ENCODE data around the gene TAF10.
A peak's percentile ranks its signal among the peaks of the same experiment; 100 is the strongest.

Gene TAF10

GRCh38 chr11:6625156-6625831 lies 13.3 kb upstream of the TAF10 start:
- H3K27me3 ChIP-seq (ENCODE audit: control insufficient read depth in 2 of 2, insufficient read depth in 2 of 2, low read length in 2 of 2), result no peaks in the 10 kb centered on the region
- H3K36me3 ChIP-seq (ENCODE audit: control insufficient read depth in 2 of 2, insufficient read depth in 2 of 2, low read length in 2 of 2), result peaks cover 0 to 7% of the 10 kb centered on the region in 2 donors
- no peak overlapping the region for H3K9ac ChIP-seq (ENCODE audit: low read depth in 1 of 2, low read length in 2 of 2)
- H3K9me3 ChIP-seq (ENCODE audit: control insufficient read depth in 2 of 2, low read length in 2 of 2), result no peaks in the 10 kb centered on the region
- no peak overlapping the region for H3K4me3 ChIP-seq (ENCODE audit: low read length in 2 of 2)
- H3K27ac ChIP-seq (ENCODE audit: low read depth in 2 of 2, low read length in 2 of 2), result no peak overlapping the region
- no peaks in the 10 kb centered on the region for H3K4me1 ChIP-seq (ENCODE audit: control insufficient read depth in 2 of 2, insufficient read depth in 2 of 2, low read length in 2 of 2)

- Histone ChIP-seq H3K4me3 (ENCODE audit: low read length in 2 of 2) (no peak overlapping the region), H3K4me1 (ENCODE audit: control insufficient read depth in 2 of 2, insufficient read depth in 2 of 2, low read length in 2 of 2) (peaks cover 2 to 7% of the 10 kb centered on the region in 2 donors), H3K36me3 (ENCODE audit: control insufficient read depth in 2 of 2, insufficient read depth in 2 of 2, low read length in 2 of 2) (peaks cover 0 to 2% of the 10 kb centered on the region in 2 donors), H3K27me3 (ENCODE audit: control insufficient read depth in 2 of 2, insufficient read depth in 2 of 2, low read length in 2 of 2) (no peaks in the 10 kb centered on the region), H3K9ac (ENCODE audit: low read depth in 1 of 2, low read length in 2 of 2) (no peak overlapping the region), H3K9me3 (ENCODE audit: control insufficient read depth in 2 of 2, low read length in 2 of 2) (no peaks in the 10 kb centered on the region), H3K27ac (ENCODE audit: low read depth in 2 of 2, low read length in 2 of 2) (no peak overlapping the region)
Measured at GRCh38 chr11:6623391-6624363, 11.7 kb upstream of the TAF10 start.

- H3K9ac ChIP-seq (ENCODE audit: low read depth in 1 of 2, low read length in 2 of 2), result no peak overlapping the region
- H3K27me3 ChIP-seq (ENCODE audit: control insufficient read depth in 2 of 2, insufficient read depth in 2 of 2, low read length in 2 of 2), result no peaks in the 10 kb centered on the region
- peaks cover 9 to 17% of the 10 kb centered on the region in 2 donors for H3K4me1 ChIP-seq (ENCODE audit: control insufficient read depth in 2 of 2, insufficient read depth in 2 of 2, low read length in 2 of 2)
- H3K27ac ChIP-seq (ENCODE audit: low read depth in 2 of 2, low read length in 2 of 2), result no peak overlapping the region
- H3K36me3 ChIP-seq (ENCODE audit: control insufficient read depth in 2 of 2, insufficient read depth in 2 of 2, low read length in 2 of 2), result no peaks in the 10 kb centered on the region
- no peaks in the 10 kb centered on the region for H3K9me3 ChIP-seq (ENCODE audit: control insufficient read depth in 2 of 2, low read length in 2 of 2)
- no peak overlapping the region for H3K4me3 ChIP-seq (ENCODE audit: low read length in 2 of 2)
Measured at GRCh38 chr11:6622261-6623171, 10.5 kb upstream of the TAF10 start.

GRCh38 chr11:6621711-6622211 lies 9.7 kb upstream of the TAF10 start:
- Histone ChIP-seq H3K27ac (ENCODE audit: low read depth in 2 of 2, low read length in 2 of 2) (no peak overlapping the region), H3K36me3 (ENCODE audit: control insufficient read depth in 2 of 2, insufficient read depth in 2 of 2, low read length in 2 of 2) (peaks cover 2 to 6% of the 10 kb centered on the region in 2 donors), H3K9me3 (ENCODE audit: control insufficient read depth in 2 of 2, low read length in 2 of 2) (no peaks in the 10 kb centered on the region), H3K27me3 (ENCODE audit: control insufficient read depth in 2 of 2, insufficient read depth in 2 of 2, low read length in 2 of 2) (no peaks in the 10 kb centered on the region), H3K4me3 (ENCODE audit: low read length in 2 of 2) (no peak overlapping the region), H3K4me1 (ENCODE audit: control insufficient read depth in 2 of 2, insufficient read depth in 2 of 2, low read length in 2 of 2) (peaks cover 14 to 20% of the 10 kb centered on the region in 2 donors), H3K9ac (ENCODE audit: low read depth in 1 of 2, low read length in 2 of 2) (no peak overlapping the region)

- Histone ChIP-seq H3K27me3 (ENCODE audit: control insufficient read depth in 2 of 2, insufficient read depth in 2 of 2, low read length in 2 of 2) (no peaks in the 10 kb centered on the region), H3K36me3 (ENCODE audit: control insufficient read depth in 2 of 2, insufficient read depth in 2 of 2, low read length in 2 of 2) (peaks cover 6 to 10% of the 10 kb centered on the region in 2 donors), H3K27ac (ENCODE audit: low read depth in 2 of 2, low read length in 2 of 2) (no peak overlapping the region), H3K4me3 (ENCODE audit: low read length in 2 of 2) (no peak overlapping the region), H3K9ac (ENCODE audit: low read depth in 1 of 2, low read length in 2 of 2) (no peak overlapping the region), H3K9me3 (ENCODE audit: control insufficient read depth in 2 of 2, low read length in 2 of 2) (no peaks in the 10 kb centered on the region), H3K4me1 (ENCODE audit: control insufficient read depth in 2 of 2, insufficient read depth in 2 of 2, low read length in 2 of 2) (peaks cover 14 to 20% of the 10 kb centered on the region in 2 donors)
Measured at GRCh38 chr11:6620636-6621035, 8.6 kb upstream of the TAF10 start.

GRCh38 chr11:6619004-6619745 lies 7.2 kb upstream of the TAF10 start, which contains the start of gene TPP1:
TPP1 (minus strand) TSS chr11:6619422; CDS start chr11:6619400, 22 bp downstream.
- Histone ChIP-seq H3K27ac (ENCODE audit: low read depth in 2 of 2, low read length in 2 of 2) (peak within 1 kb of the TSS; percentile 82), H3K36me3 (ENCODE audit: control insufficient read depth in 2 of 2, insufficient read depth in 2 of 2, low read length in 2 of 2) (peaks cover 15 to 24% of the 10 kb centered on the region in 2 donors), H3K4me1 (ENCODE audit: control insufficient read depth in 2 of 2, insufficient read depth in 2 of 2, low read length in 2 of 2) (peaks cover 14 to 20% of the 10 kb centered on the region in 2 donors), H3K9ac (ENCODE audit: low read depth in 1 of 2, low read length in 2 of 2) (peak within 1 kb of the TSS; percentile 89 to 97), H3K9me3 (ENCODE audit: control insufficient read depth in 2 of 2, low read length in 2 of 2) (no peaks in the 10 kb centered on the region), H3K4me3 (ENCODE audit: low read length in 2 of 2) (peak within 1 kb of the TSS; percentile 95 to 100), H3K27me3 (ENCODE audit: control insufficient read depth in 2 of 2, insufficient read depth in 2 of 2, low read length in 2 of 2) (no peaks in the 10 kb centered on the region)

GRCh38 chr11:6618117-6619003 lies 6.3 kb upstream of the TAF10 start:
- H3K4me1 ChIP-seq (ENCODE audit: control insufficient read depth in 2 of 2, insufficient read depth in 2 of 2, low read length in 2 of 2), result peaks cover 20 to 23% of the 10 kb centered on the region in 2 donors
- peak overlapping the region; percentile 82 for H3K27ac ChIP-seq (ENCODE audit: low read depth in 2 of 2, low read length in 2 of 2)

GRCh38 chr11:6617315-6617781 lies 5.3 kb upstream of the TAF10 start:
- Histone ChIP-seq H3K9ac (ENCODE audit: low read depth in 1 of 2, low read length in 2 of 2) (no peak overlapping the region), H3K36me3 (ENCODE audit: control insufficient read depth in 2 of 2, insufficient read depth in 2 of 2, low read length in 2 of 2) (peaks cover 15 to 26% of the 10 kb centered on the region in 2 donors), H3K4me3 (ENCODE audit: low read length in 2 of 2) (peak overlapping the region; percentile 95 to 100)

More at GRCh38 chr11:6618117-6619003, 6.3 kb upstream of the TAF10 start:
- Histone ChIP-seq H3K9ac (ENCODE audit: low read depth in 1 of 2, low read length in 2 of 2) (peak overlapping the region; percentile 89 to 97), H3K9me3 (ENCODE audit: control insufficient read depth in 2 of 2, low read length in 2 of 2) (no peaks in the 10 kb centered on the region), H3K4me3 (ENCODE audit: low read length in 2 of 2) (peak overlapping the region; percentile 95 to 100), H3K27me3 (ENCODE audit: control insufficient read depth in 2 of 2, insufficient read depth in 2 of 2, low read length in 2 of 2) (no peaks in the 10 kb centered on the region), H3K36me3 (ENCODE audit: control insufficient read depth in 2 of 2, insufficient read depth in 2 of 2, low read length in 2 of 2) (peaks cover 15 to 26% of the 10 kb centered on the region in 2 donors)

More at GRCh38 chr11:6617315-6617781, 5.3 kb upstream of the TAF10 start:
- no peaks in the 10 kb centered on the region for H3K27me3 ChIP-seq (ENCODE audit: control insufficient read depth in 2 of 2, insufficient read depth in 2 of 2, low read length in 2 of 2)
- H3K4me1 ChIP-seq (ENCODE audit: control insufficient read depth in 2 of 2, insufficient read depth in 2 of 2, low read length in 2 of 2), result peaks cover 28 to 31% of the 10 kb centered on the region in 2 donors
- no peaks in the 10 kb centered on the region for H3K9me3 ChIP-seq (ENCODE audit: control insufficient read depth in 2 of 2, low read length in 2 of 2)
- H3K27ac ChIP-seq (ENCODE audit: low read depth in 2 of 2, low read length in 2 of 2), result peak overlapping the region in 1 of 2 donors; percentile 53
